HuH-7 (cell line): ENCODE results near the gene SPEM2.

Source experiments
- DNase-seq: peaks from one replicate; pipeline ENCODE4 v3.0.0; 2011; ENCODE audit warnings: low spot score

Gene SPEM2

DNA sequence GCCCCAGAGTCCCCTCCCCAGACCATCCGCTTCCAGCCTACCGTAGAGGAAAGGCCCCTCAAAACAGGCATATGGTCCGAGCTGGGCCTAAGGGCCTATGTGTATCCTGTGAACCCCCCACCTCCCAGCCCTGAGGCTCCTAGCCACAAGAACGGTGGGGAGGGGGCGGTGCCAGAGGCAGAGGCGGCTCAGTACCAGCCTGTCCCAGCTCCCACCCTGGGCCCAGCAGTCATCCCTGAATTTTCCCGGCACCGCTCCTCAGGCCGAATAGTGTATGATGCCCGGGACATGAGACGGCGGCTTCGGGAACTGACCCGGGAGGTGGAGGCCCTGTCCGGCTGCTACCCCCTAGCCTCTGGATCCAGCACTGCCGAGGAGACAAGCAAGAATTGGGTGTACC is 4.2 kb upstream of the SPEM2 start:
- DNase-seq, result no peak

DNA sequence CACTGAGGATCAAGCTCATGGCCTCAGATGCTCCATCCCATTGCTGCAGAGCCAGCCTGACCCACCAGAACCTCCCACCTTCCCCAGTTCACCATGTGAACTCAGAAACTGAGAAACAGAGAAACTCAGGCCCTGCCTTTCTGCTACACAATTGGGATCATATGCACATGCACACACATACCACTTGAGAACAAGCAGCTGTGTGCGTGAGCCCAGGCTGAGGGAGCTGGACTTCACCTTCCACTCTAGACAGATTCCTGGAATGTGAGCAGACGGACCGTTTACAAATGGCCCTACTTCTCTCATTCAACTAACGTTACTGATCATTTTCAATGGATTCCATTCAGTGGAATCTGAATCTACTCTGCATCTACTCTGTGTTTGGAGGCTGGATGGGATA is 1.7 kb upstream of the SPEM2 start:
- no peak for DNase-seq

DNA sequence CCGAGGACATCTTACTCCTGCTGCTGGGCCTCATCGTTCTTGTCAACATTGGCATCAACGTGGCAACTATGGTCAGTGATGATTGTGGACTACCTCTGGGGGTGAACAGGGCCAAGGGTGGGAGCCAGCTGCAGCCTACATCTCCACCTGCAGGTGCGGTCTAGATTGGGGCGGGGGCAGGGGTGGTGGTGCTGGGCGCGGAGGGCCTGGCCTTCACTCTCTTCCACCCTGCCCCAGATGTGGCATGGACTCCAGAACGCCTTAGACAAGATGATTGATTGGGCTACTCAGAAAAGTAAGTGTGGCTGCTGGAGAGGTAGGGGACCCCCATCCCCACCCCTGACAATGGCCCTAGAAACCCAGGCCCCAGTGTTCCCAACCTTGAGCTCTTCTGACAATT is 340 bp downstream of the SPEM2 start:
- no peak for DNase-seq

DNA sequence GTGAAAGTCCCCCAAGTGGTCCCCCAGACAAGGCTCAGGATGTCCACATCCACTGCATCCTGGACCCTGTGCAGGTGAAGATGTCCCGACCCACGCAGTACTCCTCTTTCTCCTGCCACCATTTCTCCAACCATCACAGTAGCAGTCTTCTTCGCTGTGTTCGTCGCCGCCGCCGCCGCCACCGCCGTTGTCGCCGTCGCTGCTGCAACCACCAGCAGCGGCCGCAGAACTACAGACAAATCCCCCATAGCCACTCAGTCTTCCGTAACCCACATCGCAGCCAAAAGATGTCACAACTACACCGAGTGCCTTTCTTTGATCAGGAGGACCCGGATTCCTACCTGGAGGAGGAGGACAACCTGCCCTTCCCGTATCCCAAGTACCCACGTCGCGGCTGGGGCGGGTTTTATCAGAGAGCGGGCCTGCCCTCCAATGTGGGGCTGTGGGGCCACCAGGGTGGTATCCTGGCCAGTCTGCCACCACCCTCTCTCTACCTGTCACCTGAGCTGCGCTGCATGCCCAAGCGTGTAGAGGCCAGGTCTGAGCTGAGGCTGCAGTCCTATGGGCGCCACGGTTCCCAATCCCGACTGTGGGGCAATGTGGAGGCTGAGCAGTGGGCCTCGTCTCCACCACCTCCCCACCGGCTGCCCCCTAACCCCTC is 917 bp downstream of the SPEM2 start:
- no peak for DNase-seq

DNA sequence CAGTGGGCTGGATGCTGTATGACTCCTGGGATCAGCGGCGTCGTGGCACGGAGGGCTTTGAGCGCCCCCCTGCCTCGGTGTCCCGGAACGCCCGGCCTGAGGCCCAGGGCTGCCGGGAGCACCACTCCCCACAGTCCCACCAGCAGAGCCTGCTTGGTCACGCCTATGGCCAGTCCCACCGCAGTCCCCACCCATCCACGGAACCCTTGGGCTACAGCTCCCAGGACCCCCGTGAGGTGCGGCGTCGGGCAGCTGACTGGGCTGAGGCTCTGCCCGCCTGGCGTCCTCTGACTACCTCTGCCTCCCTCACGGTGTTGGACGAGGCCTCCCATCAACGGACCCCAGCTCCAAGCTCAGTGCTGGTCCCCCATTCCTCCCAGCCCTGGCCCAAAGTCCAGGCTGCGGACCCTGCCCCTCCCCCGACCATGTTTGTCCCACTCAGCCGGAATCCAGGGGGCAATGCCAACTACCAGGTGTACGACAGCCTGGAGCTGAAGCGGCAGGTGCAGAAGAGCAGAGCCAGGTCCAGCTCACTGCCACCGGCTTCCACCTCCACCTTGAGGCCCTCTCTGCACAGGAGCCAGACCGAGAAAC is 1.6 kb downstream of the SPEM2 start:
- DNase-seq, result no peak

DNA sequence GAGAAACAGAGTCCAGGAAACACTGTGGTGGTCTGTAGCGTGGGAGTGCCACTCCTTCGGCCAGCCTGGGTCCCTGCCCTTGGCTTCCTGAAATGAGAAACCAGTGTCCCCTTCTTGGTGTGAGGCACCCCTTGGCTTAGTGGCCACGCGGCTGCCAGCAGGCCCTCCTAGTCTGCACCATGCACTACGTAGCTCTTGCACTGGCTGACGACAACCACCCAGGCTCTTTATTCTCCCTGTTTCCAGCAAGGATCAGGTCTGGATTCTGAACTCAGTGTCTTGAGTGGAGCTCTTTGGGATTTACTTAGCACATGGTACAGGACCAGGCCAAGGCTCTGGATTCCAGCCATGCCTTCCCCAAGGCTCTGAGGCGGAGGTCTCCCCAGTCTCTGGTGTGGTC is 2.1 kb downstream of the SPEM2 start:
- no peak for DNase-seq

DNA sequence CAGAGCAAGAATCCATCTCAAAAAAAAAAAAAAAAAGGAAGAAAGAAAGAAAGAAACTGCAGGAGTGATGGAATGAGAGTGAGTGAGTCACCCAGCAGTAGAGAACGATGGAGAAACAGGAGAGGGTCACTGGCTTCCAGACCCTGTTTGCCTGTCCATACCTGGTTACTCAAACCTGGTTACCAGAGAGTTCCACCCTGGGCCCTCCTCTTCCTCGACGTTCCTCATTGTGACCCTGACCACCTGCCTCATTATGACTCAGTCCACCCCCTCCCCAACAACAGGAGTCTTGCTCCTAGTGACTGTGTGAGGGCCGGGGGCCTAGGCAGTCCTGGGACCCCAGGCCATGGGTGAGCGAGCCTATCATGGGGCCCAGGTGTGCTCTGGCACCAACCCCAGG is 3.1 kb downstream of the SPEM2 start, which contains the start of gene SPEM3:
SPEM3 (plus strand) TSS at position 301 of the 400 bp plus-strand sequence; CDS start at position 347, 46 bp downstream.
- no peak for DNase-seq

DNA sequence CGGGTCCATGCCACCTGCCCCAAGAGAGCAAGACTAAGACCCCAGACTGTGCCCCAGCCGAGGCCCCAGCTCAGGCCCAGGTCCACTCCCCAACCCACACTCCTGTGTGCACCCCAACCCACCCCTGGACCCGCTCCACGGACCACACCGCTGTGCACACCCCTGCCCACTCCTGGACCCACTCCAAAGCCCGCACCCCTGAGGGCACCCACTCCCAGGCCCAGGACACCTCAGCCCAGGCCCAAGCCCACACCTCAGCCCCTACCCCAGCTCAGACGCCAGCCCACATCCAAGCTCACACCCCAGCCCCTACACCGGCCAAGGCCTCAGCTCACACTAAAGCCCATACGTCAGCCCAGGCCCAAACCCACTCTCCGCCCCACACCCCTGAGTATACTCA is 4.3 kb downstream of the SPEM2 start:
- DNase-seq, result no peak

DNA sequence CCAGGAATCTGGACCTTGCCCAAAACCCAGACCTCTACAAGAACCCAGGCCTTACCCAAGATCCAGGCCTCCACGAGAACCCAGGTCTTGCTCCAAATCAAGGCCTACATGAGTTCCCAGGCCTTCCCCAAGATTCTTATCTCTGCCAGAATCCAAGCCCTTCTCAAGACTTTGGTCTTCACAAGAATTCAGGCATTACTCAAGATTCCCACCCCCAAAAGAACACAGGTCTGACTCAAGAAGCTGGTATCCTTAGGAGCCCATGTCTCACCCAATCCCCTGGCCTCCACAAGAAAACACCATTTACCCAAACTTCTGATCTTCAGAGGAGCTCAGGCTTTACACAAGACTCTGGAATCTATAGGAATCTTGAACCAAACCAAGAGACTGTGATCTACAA is 5.8 kb downstream of the SPEM2 start:
- DNase-seq, result no peak

DNA sequence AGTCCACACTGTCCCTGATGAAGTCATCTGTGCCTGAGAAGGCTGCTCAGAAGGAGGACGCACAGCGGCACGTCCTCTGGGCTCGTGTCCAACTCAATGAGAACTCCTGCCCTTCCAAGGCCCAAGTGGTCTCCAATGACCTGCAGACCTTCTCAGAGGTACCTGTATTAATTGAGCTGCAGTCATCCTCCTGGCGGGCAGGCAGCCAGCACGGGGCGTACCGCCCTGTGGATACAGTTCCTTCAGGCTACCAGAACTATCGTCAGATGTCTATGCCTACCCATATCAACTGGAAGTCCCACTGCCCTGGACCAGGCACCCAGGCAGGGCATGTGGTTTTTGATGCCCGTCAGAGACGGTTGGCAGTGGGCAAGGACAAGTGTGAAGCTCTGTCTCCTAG is 6.9 kb downstream of the SPEM2 start:
- DNase-seq, result no peak

DNA sequence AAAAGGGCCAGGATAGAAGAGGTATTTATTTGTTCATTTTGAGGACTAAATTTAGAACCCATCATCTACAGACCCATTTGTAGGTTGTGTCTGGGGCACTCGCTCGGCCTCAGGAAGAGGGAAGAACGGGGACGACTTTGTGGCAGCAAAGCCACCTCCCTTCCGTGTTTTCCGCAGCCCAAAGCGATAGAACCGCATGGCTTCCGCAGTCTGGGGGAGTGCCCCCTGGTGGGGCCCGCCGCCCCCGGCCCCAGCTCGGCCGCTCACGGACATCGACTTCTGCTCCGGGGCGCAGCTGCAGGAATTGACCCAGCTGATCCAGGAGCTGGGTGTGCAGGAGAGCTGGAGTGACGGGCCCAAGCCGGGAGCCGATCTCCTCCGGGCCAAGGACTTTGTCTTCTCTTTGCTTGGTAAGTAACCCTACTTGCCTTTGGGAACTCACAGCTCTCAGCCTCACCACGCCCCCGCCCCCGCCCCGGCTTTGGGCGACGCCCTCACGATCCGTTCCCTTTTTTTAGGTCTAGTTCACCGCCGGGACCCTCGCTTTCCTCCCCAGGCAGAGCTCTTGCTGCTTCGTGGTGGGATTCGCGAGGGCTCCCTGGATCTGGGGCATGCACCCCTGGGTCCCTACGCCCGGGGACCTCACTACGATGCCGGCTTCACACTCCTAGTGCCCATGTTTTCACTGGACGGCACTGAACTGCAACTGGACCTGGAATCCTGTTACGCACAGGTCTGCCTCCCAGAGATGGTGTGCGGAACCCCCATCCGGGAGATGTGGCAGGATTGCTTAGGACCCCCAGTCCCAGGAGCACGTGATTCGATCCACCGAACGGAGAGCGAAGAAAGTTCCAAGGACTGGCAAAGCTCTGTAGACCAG is 10.5 kb downstream of the SPEM2 start:
- DNase-seq, result peak; percentile 40

DNA sequence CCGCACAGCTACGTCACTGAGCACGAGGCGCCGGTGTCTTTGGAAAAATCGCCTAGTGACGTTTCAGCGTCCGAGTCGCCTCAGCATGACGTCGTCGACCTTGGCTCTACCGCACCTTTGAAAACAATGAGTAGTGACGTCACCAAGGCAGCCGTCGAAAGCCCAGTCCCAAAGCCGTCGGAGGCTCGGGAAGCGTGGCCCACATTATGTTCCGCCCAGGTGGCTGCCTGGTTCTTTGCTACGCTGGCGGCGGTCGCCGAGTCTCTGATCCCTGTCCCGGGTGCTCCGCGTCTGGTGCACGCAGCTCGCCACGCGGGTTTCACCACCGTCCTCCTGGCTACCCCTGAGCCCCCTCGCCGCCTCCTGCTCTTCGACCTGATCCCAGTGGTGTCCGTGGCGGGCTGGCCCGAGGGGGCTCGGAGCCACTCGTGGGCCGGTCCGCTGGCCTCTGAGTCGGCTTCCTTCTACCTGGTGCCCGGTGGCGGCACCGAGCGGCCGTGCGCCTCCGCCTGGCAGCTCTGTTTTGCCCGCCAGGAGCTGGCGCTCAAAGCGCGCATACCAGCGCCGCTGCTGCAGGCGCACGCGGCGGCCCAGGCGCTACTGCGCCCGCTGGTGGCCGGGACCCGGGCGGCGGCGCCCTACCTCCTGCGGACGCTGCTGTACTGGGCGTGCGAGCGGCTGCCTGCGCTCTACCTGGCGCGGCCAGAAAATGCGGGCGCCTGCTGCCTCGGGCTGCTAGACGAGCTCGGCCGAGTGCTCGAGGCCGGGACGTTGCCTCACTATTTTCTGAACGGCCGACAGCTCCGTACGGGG is 11.3 kb downstream of the SPEM2 start:
- DNase-seq, result peak; percentile 72

DNA sequence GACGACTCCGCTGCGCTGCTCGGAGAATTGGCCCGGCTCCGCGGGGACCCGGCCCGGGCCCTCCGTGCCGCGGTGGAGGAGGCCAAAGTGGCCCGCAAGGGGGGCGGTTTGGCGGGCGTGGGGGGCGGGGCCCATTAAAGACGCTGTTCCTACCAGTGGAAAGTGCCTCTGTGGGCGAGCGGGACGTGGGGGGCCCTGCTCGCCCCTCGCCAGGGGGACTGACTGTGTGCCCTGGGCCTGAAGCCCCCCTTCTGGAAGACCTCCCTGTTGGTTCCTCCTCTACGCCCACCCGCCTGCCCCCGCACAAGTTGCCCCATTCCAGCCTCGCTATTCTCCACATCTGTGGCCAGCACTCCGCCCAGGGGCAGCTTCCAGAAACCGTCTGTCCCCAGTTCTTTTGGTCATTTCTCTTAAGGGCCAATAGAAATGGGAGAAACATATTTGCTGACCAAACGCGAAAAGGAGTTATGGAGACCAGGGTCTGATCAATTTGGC is 12.0 kb downstream of the SPEM2 start:
- DNase-seq, result no peak

DNA sequence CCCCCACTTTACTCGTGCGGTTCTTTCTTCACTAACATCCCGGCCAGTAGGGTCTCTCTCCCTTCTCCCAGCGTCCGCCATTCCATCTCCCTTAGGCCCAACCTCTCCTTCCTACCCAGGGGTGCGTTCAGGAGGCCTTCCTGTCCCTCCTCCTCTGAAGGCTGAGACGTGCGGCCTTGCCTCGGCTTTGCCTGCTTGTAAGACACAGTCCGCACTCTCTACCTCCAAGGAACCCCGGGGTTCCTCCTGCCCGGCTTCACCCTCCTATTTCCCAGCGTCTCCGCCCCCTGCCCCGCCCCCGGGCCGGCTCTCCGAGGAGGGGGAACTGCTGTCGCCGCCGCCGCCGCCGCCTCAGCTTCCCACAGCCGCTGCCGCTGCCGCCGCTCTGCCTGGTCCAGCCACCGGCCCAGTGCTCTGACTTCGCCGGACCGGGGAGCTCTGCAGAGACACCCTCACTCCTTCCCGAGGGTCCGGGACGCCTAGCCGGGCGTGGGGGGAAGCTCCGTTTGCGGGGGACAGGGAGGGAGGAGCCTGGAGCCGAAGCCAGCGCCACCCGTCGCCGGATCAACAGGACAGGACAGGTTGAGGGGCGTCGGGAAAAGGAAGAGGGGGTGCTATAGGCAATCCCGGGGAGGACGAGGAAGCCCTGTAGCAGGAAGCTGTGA is 12.7 kb downstream of the SPEM2 start:
- DNase-seq, result peak; percentile 62

DNA sequence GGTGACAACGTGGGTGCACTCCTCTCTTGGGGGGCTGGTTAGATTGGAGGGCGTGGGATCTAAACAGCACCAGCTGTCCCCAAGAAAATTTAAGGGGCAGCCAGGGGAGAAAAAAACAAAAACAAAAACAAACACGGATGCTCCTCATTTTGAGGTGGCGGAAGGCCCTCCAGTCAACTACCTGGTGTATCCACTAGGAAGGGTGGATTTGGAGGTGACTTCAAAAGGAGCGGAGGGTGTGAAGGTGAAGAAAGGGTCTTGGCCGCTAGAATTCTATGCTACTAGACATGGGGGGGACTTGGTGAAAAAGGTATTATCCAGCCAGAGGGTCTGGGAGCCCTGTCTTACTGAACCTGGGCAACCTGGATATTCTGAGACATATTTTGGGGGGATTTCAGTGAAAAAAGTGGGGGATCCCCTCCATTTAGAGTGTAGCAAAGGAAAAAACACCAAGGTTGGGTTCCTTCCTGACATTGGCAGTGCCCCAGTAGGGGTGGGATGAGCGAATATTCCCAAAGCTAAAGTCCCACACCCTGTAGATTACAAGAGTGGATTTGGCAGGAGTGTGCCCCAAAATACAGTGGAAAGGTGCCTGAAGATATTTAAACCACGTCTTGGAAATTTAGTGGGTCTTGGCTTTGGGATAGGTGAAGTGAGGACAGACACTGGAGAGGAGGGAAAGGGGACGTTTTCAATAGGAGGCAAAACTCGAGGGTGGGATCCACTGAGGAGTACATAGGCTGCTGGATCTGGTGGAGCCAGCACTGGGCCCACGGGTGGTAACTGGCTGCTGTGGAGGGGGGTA is 13.4 kb downstream of the SPEM2 start:
- DNase-seq, result no peak

DNA sequence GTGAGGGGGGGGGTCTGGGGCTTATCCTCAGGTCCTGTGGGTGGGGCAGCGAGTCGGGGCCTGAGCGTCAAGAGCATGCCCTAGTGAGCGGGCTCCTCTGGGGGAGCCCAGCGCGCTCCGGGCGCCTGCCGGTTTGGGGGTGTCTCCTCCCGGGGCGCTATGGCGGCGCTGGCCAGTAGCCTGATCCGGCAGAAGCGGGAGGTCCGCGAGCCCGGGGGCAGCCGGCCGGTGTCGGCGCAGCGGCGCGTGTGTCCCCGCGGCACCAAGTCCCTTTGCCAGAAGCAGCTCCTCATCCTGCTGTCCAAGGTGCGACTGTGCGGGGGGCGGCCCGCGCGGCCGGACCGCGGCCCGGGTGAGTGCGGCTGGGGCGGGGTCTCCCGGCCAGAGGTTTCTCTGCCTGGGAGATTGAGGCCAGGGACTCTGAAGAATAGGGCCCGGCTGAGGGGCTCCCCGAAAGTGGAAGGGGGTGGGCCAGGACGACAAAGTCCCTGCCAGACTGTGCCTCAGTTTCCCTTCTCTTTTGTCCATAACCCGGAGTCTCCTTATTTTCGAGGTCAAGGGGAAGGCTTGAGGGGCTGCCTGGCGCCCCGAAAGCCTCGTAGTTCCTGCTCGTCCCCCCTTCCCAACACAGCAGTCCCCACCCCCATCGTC is 14.2 kb downstream of the SPEM2 start, which contains the start of gene FGF11:
FGF11 (plus strand) TSS at position 51 of the 651 bp plus-strand sequence; CDS start at position 160, 109 bp downstream.
- DNase-seq, result no peak

DNA sequence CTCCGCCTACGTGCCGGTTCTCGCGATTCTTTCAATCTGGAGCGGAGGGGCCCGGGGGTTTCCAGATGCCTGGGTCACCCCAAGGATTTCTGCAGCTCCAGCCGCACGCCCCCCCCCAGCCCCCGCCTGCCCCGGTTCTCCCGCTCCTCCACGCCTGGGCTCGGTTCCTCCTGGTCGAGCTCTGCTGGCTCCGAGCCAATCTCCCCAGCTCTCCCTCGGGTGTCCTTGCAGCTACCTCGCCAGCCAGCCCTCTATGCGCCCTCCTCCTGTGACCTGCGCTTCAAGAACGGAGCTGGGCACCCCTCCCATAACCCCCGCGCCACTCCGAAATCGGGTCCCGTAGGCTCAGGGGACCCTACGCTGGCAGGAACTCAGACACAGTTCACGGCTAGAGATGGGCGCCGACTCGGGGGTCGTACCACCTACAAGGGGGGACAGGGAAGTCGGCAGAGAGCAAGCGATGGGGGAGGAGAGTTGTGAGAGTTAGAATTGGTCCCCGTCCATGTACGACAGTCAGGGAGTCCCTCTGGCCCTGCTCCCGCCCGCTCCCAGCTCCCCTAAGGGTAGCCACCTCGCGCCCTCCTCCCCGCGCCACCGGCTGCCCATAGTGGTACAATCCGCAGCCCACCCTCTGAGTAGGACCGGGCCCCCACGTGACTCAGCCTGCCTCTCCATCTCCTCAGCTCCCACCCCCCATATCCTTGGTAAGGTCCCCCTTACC is 14.9 kb downstream of the SPEM2 start:
- no peak for DNase-seq

DNA sequence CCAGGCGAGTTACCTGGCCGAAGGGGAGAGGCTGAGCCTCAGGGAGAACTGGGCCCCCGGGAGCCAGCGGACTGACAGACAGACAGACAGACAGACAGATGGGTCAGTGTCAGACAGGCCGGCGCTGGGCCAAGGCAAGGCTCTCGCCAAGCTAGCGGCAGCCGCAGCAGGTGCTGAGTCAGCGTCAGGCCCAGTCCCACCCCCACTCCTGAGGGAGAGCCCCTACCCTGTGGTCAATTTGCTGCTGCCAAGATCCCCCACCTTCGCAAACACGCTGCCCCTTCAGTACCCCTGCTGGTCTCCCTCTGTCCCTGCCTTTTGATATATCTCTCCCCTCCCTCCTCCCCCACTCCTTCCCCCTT is 15.4 kb downstream of the SPEM2 start:
- no peak for DNase-seq

DNA sequence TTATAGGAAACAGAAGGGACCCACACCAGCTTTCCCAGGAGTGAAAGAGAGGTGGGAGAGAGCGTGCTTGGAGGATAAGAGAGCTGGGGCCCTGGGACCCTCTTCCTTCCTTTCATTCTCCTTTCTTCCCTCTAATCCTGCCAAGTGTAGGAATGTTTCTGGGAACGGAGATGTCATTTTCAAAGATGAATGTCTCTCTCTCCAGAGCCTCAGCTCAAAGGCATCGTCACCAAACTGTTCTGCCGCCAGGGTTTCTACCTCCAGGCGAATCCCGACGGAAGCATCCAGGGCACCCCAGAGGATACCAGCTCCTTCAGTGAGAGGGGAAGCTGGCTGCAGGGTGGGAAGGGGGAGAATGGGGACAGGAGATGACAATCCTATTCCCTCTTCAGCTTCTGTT is 15.8 kb downstream of the SPEM2 start:
- no peak for DNase-seq
